ENCODE data around the gene S100A7A.
"Not testable (repeated sequence)": the region's sequence is repeated elsewhere in the genome, so short reads cannot be mapped to it uniquely, and the experiment has no call there.

S100A7A gene

DNA sequence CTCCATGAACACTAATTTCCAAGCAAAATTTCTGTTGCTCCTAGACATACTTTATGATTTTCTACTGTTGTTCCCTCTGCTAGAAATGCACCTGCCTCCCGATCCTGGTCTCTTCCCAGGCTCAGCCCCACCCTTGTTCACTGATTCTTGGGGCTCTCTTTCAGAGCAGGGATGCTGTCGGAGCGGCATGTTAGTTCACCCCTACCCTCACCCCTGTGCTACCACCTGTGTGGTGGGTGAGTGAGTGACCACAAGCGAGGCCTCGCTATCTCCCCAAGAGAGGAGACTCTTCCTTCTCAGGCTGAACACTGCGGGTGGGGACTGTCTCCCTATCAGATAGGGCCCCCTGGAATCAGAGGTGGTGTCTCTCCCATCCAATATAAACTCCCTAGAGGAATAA, 20.5 kb upstream of the S100A7A start:
- no peak for DNase-seq

DNA sequence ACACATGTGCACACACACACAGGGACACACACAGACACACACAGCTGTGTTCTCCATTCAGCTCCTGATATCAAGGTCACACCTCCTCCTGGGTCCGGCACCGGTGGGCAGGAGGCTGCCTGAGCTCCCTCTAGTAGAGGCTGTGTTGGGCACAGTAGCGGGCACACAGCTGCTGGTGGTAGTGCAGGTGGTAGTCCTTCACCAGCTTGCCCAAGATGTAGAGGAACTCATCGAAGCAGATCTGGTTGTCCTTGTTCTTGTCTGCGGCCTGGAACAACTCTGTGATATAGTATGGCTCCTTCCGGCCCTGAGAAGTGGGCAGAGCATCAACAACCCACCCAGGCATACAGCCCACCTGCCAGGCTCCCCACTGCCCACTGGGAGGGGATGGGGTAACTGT, 19.9 kb upstream of the S100A7A start:
- DNase-seq: no peak

DNA sequence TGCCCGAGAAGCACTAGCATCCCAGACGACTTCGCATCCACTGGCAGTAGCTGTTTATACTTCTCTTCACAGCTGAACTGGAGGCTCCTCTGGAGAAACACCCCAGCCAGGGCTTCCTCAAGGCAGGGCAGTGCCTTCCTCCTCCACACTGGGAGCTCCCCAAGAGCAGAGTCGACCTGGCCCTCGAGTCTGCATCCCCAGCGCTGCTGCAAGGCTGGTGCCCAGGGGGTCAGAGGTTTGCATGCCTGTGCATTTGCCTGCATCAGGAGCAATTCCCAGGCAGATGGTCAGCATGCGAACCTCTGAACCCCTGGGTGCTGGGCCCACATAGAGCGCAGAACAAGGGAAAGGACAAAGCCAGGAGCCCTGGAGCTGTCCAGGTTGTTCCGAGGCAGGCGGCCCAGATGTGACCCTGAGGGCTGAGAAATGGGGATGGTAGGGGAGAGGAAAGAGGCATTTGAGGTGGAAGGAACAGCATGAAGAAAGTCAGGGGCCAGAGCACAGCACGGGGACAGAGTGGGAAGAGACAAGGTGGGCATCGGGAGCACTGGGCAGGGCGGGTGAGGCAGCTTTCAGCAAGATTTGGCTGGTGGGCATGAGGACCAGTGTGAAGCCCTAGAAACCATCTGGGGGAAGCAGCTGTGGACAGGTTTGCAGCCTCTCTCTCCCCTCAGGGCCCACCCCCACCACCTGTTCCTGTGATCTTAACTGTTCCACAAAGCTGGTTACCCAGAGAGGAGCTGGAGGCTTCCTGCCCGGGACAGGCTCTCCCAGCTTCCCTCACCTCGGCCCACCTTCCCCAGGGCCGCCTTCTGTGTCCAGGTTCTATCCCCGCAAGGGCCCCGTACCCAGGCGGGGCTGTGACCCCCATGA, 19.0 kb upstream of the S100A7A start:
- DNase-seq: no peak

DNA sequence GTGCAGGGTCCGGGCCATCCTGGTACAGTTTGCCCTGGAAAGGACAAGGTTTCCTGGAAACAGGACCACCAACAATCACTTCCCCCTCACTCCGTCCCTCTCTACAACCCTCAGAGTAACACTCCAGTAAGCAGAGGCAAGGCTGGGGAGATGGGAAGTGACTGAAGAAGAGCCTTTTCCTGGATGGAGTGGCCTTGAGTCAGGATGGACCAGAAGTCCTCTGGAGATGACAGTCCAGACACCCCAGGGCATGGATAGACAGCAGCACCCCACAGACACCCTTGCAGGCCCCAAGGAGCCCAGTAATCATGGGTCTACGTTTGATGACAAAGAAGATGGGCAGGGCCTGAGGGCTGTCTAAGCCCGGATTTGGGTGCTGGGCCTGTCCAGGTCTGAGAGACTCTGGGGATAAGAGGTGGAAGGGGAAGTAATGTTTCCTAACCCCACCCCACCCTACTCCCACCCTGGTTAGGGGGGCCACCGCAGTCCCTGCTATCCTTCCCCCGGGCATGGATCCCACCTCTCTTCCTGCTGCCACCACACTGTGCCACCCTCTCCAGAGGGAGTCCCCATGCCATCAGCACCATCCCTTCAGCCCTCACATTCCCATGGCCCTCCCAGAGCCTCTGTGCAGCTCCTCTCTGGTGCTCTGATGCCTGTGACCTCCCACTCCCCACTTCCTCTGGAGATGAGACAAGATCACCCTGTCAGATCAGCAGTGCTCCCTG, 18.2 kb upstream of the S100A7A start:
- no peak for DNase-seq

DNA sequence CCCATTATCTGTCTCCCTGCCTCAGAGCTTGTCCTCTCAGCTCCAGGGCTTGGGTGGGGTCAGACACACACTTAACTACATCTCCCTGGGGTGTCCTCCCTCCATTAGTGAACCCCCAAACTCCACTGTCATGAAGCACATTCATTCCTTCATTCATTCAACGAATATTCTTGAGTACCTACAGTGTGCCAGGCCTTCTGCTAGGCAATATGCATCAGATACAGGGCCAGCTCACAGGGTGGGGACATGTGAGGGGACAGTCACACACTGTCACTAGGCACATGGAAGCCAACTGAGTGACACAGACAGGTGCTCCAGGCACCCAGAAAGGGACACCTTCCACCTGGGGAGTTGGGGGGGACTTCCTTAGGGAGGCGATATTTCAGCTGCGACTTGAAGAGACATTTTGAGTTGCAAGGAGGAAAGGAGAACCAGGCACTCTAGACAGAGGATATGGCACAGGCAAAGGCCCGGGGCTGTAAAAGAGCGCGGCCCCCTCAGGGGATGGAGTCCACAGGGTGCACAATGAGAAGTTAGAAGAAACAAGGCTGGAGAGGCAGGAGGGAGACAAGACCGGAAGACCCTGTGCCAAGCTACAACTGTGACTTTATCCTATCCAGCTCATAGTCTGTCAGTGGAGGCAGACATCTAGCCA, 16.8 kb upstream of the S100A7A start:
- DNase-seq: no peak

DNA sequence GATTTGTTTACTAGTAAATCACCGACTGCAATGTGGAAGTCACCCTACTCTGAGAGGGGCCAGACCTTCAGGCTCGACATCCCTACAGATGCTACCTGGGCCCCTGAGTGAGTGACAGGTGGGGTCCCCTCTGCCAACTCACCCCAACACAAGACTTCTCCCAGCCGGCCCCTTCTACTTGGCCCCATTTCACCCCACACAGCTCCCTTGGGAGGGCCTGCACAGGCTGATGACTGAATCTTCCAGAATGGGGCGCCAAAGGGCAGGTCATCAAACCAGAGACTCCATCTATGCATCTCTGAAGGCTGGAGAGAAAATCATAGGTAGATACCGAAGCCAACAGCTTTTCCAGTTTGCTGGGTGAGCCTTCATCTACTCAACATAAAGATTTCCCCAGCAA, 16.1 kb upstream of the S100A7A start:
- DNase-seq: no peak

DNA sequence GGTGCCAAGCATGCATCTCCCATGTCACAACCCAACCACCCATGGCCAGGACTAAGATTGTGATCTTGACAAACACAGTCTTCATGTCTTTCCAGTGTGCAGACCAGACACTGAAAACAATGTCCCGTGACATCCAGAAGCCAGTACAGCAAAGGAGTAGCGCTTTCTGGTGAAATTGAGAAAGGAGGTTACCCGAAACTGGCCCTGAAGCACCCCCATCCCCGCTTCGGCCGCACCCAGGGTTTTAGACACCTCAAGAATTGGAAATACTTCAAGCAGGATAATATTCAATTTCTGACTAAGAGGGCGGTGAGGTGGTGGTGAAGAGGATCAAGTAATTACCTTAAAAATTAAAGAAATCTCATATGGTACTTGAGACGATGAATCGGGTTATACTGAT, 14.9 kb upstream of the S100A7A start:
- DNase-seq: no peak

DNA sequence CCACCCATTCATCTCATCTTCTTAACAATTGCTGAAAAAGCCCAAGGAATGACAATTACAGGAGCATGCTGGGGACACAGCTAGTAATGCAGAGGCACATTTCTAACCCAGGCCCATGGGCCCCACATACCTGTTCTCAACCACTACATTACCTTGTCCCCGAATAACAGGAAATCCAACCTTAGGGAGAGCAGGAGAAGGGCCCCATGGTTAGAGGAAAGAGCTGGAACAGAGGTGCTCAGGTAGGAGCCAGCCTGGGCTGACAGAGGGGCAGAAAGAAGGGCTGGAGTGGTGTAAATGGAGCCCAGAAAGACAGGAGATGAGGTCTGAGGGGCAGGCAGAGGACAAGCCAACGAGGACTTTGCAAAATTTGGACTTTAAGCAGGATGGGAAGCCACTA, 14.1 kb upstream of the S100A7A start:
- DNase-seq: no peak

DNA sequence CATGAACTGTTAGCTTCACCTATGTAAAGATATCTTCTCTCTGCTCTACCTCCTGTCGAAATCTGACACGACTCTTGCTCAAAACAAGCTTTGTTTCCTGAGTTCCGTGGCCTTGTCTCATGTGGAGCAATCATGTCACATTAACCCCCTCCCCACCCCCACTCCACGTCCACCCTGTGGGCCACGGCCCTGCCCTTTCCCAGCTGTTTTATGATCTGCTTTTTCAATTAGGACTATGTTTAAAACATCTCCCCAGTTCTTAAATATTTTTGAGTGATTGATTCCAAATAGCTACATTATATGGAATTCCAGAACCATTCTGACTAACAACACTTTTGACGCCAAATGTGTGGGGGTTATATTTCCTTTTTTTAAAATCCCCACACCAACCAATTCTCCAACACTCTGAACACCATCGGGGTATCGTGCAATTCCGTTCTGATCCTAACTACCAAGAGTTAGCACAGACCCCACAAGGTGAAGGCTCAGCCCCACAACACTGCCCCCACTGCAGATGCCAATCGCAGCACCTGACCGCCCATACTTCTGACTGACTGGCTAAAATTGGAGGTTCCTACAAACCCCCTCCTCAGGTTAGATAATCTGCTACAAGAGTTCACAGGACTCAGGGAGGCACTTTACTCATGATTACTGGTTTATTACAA, 12.8 kb upstream of the S100A7A start:
- no peak for DNase-seq

DNA sequence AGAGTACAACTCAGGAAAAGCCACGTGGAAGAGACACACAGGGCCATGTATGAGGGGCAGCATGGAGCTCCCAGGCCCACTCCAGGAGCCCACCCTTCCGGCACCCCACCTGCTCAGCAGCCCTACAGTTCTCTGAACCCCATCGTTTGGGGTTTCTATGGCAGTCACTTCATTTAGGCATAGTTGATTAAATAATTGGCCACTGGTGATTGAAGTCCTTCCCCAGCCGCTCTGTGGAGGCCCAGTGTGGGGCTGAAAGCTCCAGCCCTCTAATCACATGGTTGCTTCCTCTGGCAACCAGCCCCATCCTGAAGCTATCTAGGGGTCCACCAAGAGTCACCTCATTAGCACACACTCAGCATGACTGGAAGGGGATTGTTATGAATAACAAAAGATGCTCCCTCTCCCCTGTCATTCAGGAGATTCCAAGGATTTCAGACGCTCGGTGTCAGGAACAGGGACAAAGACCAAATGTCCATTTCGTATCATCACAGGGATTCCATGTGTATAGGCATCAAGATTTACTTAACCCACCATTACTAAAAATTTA, 12.2 kb upstream of the S100A7A start:
- DNase-seq: no peak

DNA sequence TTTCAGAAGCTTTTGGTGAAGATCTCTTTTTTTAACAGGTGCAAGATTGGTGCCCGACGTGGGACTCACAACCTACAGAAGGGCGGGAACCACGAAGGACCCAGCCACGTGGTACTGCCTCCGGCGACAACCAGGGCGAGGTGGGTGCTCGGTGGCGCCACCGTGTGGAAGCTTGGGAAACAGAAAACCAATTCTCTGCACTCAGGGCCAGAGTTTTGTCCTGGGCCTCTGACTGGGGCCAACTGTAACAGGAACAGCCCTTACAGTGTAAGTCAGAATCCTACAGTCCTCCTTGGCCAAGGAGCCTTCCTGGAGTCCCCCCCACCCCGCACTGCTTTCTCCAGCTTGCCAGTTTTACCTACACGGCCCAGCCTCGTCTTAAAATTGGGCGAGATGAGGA, 11.6 kb upstream of the S100A7A start:
- DNase-seq: peak; percentile 54

DNA sequence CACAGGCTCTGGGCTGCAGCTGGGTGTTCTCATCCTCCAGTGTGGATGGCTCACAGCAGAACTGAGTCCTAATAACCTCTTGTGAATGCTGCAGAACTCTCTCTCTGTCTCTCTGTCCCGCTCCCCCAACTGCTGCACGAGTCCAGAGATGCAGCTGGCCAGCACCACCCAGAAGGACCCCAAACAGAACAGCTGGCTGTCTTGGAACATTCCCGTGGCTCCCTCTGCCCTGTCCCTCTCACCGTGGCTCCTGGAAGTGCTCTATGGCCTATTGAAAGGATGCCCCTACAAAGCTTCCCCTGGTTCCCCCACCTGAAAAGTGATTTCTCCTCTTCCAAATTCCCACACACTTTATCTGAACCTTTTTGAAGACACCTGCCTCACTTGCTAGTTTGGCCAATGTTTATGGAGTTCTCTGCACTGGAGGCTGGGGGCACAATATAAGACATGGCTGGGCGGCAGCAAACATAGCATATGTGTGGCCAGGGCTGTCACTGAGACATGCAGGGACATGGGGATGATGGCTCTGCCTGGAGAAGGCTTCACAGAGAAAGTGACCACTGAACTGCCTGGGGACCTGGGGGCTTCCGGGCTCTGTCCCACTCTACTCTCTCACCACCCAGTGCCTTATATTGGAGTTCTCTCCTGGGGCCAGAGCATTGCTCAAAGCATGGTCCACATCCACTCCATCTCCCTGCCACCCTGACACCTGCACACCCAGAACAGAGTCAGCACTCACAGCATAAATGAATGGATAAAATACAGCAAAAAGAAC, 10.3 kb upstream of the S100A7A start:
- DNase-seq: not testable (repeated sequence)

DNA sequence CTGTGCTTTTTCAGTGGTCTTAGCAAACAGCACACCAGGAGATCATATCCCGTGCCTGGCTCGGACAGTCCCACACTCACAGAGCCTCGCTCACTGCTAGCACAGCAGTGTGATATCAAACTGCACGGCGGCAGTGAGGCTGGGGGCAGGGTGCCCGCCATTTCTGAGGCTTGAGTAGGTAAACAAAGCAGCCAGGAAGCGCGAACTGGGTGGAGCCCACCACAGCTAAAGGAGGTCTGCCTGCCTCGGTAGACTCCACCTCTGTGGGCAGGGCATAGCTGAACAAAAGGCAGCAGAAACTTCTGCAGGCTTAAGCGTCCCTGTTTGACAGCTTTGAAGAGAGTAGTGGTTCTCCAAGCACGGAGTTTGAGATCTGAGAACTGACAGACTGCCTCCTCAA, 9.0 kb upstream of the S100A7A start:
- not testable (repeated sequence) for DNase-seq

DNA sequence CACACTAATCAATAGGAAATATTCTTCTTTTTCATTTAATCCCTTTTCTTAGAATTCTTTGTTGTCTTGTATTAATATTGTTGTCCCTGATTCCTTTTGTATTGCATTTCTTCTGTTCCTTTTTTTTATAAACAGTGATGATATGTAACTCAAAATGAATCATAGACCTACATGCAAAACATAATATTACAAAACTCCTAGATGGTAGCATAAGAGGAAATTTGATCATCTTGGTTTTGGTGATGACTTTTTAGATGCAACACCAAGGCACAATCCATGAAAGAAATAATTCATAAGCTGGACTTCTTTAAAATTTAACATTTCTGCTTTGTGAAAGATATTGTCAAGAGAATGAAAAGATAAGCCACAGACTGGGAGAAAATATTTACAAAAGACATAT, 2.4 kb upstream of the S100A7A start:
- not testable (repeated sequence) for DNase-seq

DNA sequence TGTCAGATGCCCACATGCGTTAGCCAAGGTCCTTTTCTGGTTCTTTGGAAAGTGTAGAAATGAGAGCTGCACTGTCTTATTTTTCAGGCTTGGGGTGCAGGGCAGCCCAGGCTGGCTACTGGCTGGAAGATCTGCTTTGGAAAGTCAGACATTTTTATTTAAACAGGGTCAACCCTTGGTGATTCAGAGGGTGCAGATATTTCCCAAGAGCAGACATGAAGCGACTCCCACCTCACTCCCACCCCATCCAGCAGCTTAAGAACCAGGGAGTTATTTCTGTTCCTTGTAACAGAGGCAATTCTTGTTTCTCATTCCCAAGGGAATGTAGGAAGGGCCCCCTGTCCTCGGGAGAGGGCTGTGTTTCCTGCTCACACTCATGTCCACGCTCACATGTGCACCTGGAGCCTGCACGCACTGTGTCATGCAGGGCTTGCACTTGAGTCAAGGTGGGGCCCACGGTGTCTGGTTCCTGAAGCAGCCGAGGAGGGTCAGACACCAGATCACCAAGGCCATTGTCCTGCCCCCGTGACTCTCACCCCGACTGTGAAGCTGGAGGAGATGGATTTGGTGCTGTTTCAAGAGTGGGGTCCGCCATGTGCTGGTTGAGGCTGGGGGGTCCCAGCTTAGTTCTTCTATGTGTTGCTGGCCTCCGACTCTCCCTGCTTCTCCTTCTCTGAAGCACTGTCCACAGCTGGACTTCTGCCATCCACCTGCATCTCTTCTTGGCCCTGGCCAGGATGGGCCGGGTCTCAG, 992 bp downstream of the S100A7A start:
- no peak for DNase-seq

DNA sequence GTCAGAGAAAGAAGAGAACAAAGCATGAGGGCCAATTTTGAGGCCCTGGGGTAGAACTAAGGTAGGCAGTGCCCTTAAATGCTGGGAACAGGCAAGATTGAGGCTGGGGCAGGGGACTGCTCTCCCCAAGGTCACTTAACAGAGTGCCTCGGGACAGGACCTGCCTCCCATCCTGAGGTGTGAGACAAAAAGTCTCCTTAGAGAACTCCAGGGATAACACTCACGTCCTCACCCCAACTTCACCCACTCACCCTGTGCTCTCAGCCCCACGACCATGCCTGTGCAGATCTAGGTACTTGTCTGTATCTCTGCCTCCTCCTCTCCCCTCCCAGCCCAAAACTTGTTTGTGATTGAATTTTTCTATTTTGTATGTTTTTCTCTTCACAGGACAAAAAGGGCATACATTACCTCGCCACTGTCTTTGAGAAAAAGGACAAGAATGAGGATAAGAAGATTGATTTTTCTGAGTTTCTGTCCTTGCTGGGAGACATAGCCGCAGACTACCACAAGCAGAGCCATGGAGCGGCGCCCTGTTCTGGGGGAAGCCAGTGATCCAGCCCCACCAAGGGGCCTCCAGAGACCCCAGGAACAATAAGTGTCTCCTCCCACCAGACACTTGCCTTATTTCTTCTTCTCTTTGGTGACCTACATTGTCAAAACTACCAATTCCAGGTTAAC, 2.6 kb downstream of the S100A7A start:
- not testable (repeated sequence) for DNase-seq

DNA sequence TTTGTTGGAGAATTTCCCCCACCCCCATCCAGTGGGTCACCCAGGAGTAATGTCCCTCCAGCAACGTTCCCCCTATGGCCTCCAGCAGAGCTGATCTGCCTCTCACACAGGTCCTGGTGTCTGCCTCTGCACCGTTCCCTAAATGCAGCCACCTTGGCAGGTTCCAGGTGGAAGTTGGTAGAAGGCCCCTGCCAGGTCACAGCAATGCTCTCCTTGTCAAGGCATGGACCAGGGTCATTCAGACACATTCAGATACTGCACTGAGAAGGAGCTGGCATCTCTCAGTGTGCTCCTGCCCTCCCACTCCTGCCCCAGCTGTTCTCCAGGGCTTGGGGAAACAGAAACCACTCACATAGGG, 3.1 kb downstream of the S100A7A start:
- DNase-seq: not testable (repeated sequence)

DNA sequence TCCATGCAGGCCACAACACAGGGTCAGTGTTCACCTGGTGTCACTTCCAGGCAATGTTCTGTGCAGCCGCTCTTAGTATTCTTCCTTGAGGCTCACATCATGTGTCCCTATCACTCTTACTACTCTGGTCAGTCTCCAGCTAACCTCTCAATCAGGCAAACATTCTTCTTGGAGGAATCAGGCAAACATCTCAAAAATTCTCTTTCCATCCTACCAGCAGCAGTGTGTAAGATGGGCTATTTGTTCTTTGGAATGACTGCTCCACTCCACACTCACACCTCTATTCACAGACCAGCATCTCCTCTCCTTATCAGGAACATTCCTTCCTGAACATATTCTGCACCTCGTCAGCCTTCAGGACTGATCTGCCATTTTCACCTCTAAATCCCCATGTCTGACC, 4.0 kb downstream of the S100A7A start:
- no peak for DNase-seq

DNA sequence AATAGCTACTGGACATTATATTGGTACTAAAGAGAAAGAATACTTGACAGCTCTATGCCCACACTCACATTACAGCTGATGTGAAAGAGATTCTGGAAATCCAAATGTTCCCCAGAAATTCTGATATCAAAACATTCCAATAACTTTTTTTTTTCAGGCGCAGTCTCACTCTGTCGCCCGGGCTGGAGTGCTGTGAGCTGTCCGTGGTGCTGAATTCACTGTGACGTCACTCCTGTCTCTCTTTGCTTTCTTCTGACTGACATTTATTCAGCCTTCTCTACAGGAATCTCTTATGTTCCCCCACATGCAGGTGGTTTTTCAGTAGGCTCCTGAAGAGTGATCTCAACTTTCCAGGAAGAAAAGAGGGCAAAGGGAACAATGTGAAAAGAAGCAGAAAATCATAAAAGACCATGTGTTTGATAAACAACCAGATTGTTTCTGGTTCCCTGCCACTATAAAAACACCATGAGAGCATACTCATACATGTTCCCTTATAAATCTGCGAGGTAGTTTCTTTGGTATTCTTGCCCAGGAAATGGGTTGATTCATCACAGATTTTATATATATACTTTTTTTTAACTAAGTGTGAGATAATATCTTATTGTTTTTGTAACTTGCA, 6.2 kb downstream of the S100A7A start:
- DNase-seq: peak; percentile 64

DNA sequence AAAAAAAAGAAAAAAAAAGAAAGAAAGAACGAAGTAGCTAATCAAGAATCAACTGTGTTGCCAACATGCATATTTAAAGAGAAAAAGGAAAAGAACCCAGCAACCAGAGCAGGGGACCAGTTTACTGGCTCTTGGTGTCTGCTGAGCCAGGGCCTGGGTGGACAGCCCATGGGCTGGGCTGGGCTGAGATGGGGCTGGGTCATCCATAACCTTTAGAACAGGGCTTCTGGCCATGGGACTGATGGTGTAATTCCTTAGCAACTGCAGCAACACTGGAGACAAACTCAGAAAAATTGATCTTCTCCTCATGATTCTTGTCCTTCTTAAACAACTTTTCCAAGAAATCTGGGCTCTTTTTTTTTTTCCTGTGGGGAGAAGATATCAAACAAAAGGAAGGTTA, 10.5 kb downstream of the S100A7A start:
- no peak for DNase-seq

Measured in stimulated activated CD4-positive, alpha-beta T cell treated with anti-CD3 and anti-CD28 coated beads, Interleukin-4, amount 100 ng/mL, for 24 hours (primary cell).